ENCODE measurements around the gene CMTM1. TPM values are rescaled to one million over a fixed set of nuclear protein-coding genes. Genes with fewer than 3 reads are reported as not detected.
"Not testable (repeated sequence)": the region's sequence is repeated elsewhere in the genome, so short reads cannot be mapped to it uniquely, and the experiment has no call there.

CMTM1 gene
- total RNA-seq, 2 experiments from 2014 or later, result 13.6 to 15.0 TPM

- POLR2A ChIA-PET, result no interaction called here
- ATAC-seq (no peak), DNase-seq (peak; percentile 37)
- H3K9me3 Mint-ChIP-seq (ENCODE audit: insufficient read depth), result no peaks in the 10 kb centered on the region
- peak overlapping the region; percentile 89 for H3K27ac Mint-ChIP-seq
- CTCF ChIA-PET, result interaction anchor here (0.8 to 4.4 kb wide), 7 partner anchors 9 to 200 kb away, joined by 3 to 48 read pairs (median 8); no protein-coding TSS in a partner anchor
- peak overlapping the region; percentile 82 for H3K4me3 Mint-ChIP-seq
- peaks cover 43% of the 10 kb centered on the region for H3K36me3 Mint-ChIP-seq (ENCODE audit: low read depth)
- H3K27me3 Mint-ChIP-seq (ENCODE audit: low read depth), result no peaks in the 10 kb centered on the region
- peaks cover 46% of the 10 kb centered on the region for H3K4me1 Mint-ChIP-seq (ENCODE audit: low read depth)
Measured at GRCh38 chr16:66605979-66606751, 39.9 kb downstream of the CMTM1 start.

DNA sequence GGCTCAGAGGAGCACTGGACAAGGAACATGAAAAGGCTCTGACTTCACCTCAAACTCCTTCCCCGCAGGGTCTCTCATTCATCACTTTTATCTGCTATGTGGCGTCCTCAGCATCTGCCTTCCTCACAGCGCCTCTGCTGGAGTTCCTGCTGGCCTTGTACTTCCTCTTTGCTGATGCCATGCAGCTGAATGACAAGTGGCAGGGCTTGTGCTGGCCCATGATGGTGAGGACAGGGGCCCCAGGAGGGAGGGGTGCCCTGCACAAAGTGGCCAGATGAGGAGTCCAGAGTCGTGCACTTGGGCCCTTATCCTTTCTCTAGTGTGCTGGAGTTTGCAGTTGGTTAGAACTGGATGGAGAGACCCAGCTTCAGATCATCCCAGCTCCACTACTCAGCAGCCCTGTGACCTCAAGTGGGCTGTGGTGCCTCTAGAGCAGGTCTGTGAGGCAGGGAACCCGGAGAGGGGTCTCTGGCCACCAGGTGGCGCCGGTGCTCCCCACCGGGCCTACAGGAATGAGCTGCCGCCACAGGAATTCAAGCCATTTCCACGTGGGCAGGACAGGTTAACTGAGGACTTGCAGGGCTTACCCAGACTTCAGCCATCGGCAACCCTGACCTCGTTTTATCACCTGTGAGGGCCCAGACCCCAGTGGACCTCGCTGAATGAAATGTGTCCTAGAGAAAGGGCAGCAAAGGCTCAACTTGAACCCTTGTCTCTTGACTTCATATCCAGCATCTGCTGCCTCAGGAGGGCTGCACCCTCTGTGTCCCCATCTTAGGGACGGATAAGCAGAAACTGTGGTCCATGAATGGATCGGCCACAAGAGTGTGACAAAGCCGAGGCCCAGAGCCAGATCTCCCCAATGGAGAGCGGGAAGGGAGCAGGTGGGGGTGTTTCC, 42.3 kb downstream of the CMTM1 start:
- H3K36me3 Mint-ChIP-seq (ENCODE audit: low read depth), result peaks cover 60% of the 10 kb centered on the region
- ATAC-seq (peak; percentile 27), DNase-seq (peak; percentile 85)
- H3K4me3 Mint-ChIP-seq, result no peak overlapping the region
- peak overlapping the region; percentile 79 for H3K27ac Mint-ChIP-seq
- H3K9me3 Mint-ChIP-seq (ENCODE audit: insufficient read depth), result no peaks in the 10 kb centered on the region
- peaks cover 37% of the 10 kb centered on the region for H3K4me1 Mint-ChIP-seq (ENCODE audit: low read depth)
- CTCF ChIA-PET, result interaction anchor here (0.6 to 4.4 kb wide), 51 partner anchors 8 to 318 kb away, joined by 3 to 48 read pairs (median 5); partner anchors contain the start of genes CKLF, CMTM2, CMTM4 and DYNC1LI2
- no peaks in the 10 kb centered on the region for H3K27me3 Mint-ChIP-seq (ENCODE audit: low read depth)
- POLR2A ChIA-PET, result interaction anchor here (0.5 to 2.0 kb wide), 5 partner anchors 10 to 1332 kb away, joined by 3 to 8 read pairs (median 5); partner anchors contain the start of gene CKLF

DNA sequence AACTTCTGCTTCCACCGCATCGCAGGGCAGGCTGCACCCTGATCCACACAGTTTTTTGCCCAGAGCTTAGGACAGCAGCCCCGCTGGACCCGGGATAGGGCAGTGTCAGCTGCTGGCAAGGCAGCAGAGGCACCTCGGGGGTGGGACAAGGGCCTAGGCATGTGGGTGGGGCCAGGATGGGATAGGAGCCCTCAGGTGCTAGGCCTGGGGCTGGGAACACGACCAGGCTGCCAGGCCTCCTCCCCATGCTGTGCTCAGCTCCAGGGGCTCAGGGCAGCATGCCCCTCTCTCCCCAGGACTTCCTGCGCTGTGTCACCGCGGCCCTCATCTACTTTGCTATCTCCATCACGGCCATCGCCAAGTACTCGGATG, 42.9 kb downstream of the CMTM1 start:
- DNase-seq (no peak), ATAC-seq (no peak)
- Mint-ChIP-seq H3K4me1 (ENCODE audit: low read depth) (peaks cover 32% of the 10 kb centered on the region), H3K9me3 (ENCODE audit: insufficient read depth) (no peaks in the 10 kb centered on the region), H3K27me3 (ENCODE audit: low read depth) (no peaks in the 10 kb centered on the region), H3K4me3 (no peak overlapping the region), H3K27ac (no peak overlapping the region), H3K36me3 (ENCODE audit: low read depth) (peaks cover 62% of the 10 kb centered on the region)
- CTCF ChIA-PET, result interaction anchor here (0.6 to 4.4 kb wide), 39 partner anchors 9 to 265 kb away, joined by 3 to 48 read pairs (median 5); partner anchors contain the start of genes CKLF, CMTM2, NAE1 and TK2
- POLR2A ChIA-PET, result interaction anchor here (0.5 to 2.0 kb wide), 4 partner anchors 12 to 1332 kb away, joined by 3 to 8 read pairs (median 6); partner anchors contain the start of gene CKLF

- ATAC-seq (no peak), DNase-seq (no peak)
- Mint-ChIP-seq H3K36me3 (ENCODE audit: low read depth) (peaks cover 62% of the 10 kb centered on the region), H3K27ac (peak overlapping the region; percentile 55), H3K4me3 (no peak overlapping the region), H3K27me3 (ENCODE audit: low read depth) (no peaks in the 10 kb centered on the region), H3K9me3 (ENCODE audit: insufficient read depth) (no peaks in the 10 kb centered on the region), H3K4me1 (ENCODE audit: low read depth) (peaks cover 32% of the 10 kb centered on the region)
- ChIA-PET CTCF (interaction anchor here (3.1 to 4.4 kb wide), 3 partner anchors 41 to 204 kb away, joined by 29 to 48 read pairs (median 36); no protein-coding TSS in a partner anchor), POLR2A (no interaction called here)
Measured at GRCh38 chr16:66610111-66610820, 44.0 kb downstream of the CMTM1 start.

GRCh38 chr16:66611911-66612310, 45.7 kb downstream of the CMTM1 start:
- POLR2A ChIA-PET; H3K9me3 Mint-ChIP-seq (ENCODE audit: insufficient read depth); H3K4me3 Mint-ChIP-seq; ATAC-seq; H3K27ac Mint-ChIP-seq; DNase-seq; H3K27me3 Mint-ChIP-seq (ENCODE audit: low read depth): not testable (repeated sequence)
- CTCF ChIA-PET, result interaction anchor here (0.7 to 1.1 kb wide), 2 partner anchors 12 to 219 kb away, joined by 3 read pairs; partner anchors contain the start of gene NAE1
- Mint-ChIP-seq H3K4me1 (ENCODE audit: low read depth) (peaks cover 21% of the 10 kb centered on the region), H3K36me3 (ENCODE audit: low read depth) (peaks cover 55% of the 10 kb centered on the region)

DNA sequence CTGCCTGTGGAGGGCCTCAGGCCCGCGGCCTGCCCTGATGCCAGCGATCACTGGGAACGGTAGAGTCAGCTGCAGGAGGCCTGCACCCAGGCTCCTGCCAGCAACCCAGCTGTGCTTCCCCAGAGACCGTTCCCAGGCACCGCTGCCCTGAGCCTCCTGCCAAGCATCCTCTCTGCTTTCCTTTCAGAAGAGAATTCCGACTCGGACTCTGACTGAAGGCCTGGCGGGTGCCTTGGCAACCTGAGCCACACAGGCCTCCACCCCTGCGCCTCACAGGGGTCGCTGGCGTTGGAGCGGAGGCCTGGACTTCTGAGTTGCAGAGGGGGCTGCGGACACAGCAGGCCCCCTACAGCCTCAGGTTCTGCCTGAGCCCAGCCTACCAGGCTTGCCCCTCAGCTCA, 46.2 kb downstream of the CMTM1 start:
- H3K36me3 Mint-ChIP-seq (ENCODE audit: low read depth), result peaks cover 51% of the 10 kb centered on the region
- ChIA-PET CTCF (interaction anchor here (1.1 kb wide), 1 partner anchor 218 kb away, joined by 3 read pairs; the partner anchor contains the start of gene NAE1), POLR2A (no interaction called here)

GRCh38 chr16:66614161-66614802, 48.0 kb downstream of the CMTM1 start:
- POLR2A ChIA-PET, result interaction anchor here (0.7 to 0.8 kb wide), 2 partner anchors 58 to 271 kb away, joined by 3 to 4 read pairs; no protein-coding TSS in a partner anchor
- Mint-ChIP-seq H3K9me3 (ENCODE audit: insufficient read depth) (no peaks in the 10 kb centered on the region), H3K36me3 (ENCODE audit: low read depth) (peaks cover 38% of the 10 kb centered on the region), H3K27me3 (ENCODE audit: low read depth) (no peaks in the 10 kb centered on the region), H3K4me3 (no peak overlapping the region), H3K27ac (no peak overlapping the region), H3K4me1 (ENCODE audit: low read depth) (peaks cover 3% of the 10 kb centered on the region)
- no peak for ATAC-seq
- CTCF ChIA-PET, result interaction anchor here (0.6 kb wide), 1 partner anchor 48 kb away, joined by 3 read pairs; no protein-coding TSS in a partner anchor
- no peak for DNase-seq

More for the DNA sequence above, 46.2 kb downstream of the CMTM1 start:
- no peak for ATAC-seq
- Mint-ChIP-seq H3K9me3 (ENCODE audit: insufficient read depth) (no peaks in the 10 kb centered on the region), H3K4me1 (ENCODE audit: low read depth) (peaks cover 16% of the 10 kb centered on the region), H3K27me3 (ENCODE audit: low read depth) (no peaks in the 10 kb centered on the region), H3K27ac (no peak overlapping the region), H3K4me3 (no peak overlapping the region)
- DNase-seq, result no peak

DNA sequence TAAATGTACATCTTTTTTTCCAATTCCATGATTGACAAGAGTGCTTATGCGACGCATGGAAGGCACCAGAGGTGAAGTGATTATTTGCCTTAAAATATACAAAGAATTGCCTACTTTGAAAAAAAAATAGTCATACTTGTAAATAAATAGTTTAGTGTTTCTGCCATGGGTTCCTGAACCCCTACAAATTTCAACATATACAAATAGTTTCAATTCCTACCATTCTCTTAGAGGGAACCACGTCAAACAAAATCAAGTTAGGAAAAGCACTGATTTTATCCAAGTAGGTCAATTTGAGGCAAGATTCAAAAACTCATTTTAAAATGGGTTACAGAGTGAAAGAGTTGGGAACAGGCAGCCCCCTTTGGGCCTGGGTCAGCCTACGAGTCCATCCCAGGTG, 49.9 kb downstream of the CMTM1 start:
- CTCF ChIA-PET, result no interaction called here

DNA sequence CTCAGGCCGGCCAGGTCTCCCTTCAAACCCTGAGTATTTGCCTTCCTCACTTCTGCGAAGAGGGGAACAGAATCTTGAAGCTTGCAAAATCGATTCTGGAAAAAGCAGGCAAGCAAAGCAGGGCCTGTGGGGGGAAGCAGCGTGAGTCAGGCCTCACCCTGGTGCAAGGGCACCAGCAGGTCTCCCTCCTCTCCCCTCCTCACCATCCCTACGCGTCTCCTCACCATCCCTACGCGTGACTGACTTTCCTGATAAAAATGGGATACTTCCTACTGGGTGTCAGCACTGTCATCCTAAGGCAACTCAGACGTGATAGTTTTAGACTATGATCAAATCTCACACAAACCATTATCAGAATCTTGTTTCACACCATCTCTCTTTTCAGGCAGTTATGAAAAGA, 50.4 kb downstream of the CMTM1 start:
- no peak for DNase-seq
- peaks cover 18% of the 10 kb centered on the region for H3K36me3 Mint-ChIP-seq (ENCODE audit: low read depth)
- H3K4me3 Mint-ChIP-seq, result no peak overlapping the region
- CTCF ChIA-PET, result interaction anchor here (1.2 to 4.5 kb wide), 4 partner anchors 9 to 79 kb away, joined by 3 to 33 read pairs (median 10); no protein-coding TSS in a partner anchor
- H3K4me1 Mint-ChIP-seq (ENCODE audit: low read depth), result peaks cover 7% of the 10 kb centered on the region
- H3K27me3 Mint-ChIP-seq (ENCODE audit: low read depth), result no peaks in the 10 kb centered on the region
- no peak for ATAC-seq
- POLR2A ChIA-PET, result no interaction called here
- H3K9me3 Mint-ChIP-seq (ENCODE audit: insufficient read depth), result no peaks in the 10 kb centered on the region
- no peak overlapping the region for H3K27ac Mint-ChIP-seq

More for the DNA sequence above, 49.9 kb downstream of the CMTM1 start:
- Mint-ChIP-seq H3K4me1 (ENCODE audit: low read depth) (peaks cover 7% of the 10 kb centered on the region), H3K4me3 (no peak overlapping the region), H3K9me3 (ENCODE audit: insufficient read depth) (no peaks in the 10 kb centered on the region), H3K27me3 (ENCODE audit: low read depth) (no peaks in the 10 kb centered on the region), H3K36me3 (ENCODE audit: low read depth) (peaks cover 22% of the 10 kb centered on the region), H3K27ac (no peak overlapping the region)
- POLR2A ChIA-PET, result no interaction called here
- DNase-seq (no peak), ATAC-seq (no peak)

DNA sequence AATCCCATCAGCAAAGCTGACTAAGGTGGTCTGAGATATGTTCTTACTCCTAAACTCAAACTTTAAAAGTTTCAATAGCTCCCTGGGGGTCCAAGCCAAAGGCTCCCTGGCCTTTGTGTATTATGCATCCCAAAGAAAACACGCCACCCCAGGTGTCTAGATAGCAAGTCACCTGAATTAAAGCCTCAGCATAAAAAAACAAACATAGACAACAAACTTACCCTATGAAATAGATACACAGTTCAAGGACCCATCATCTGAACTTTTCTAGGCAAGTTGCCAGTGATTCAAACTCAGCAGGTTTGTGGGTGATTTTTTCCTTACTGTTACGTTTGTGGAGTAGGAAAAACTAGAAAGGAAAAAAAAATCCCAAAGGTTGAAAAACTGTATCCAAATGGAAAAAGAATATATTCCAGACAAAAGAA, 50.8 kb downstream of the CMTM1 start:
- peaks cover 7% of the 10 kb centered on the region for H3K4me1 Mint-ChIP-seq (ENCODE audit: low read depth)
- DNase-seq, result no peak
- H3K4me3 Mint-ChIP-seq, result no peak overlapping the region
- no peak for ATAC-seq
- no peak overlapping the region for H3K27ac Mint-ChIP-seq
- H3K27me3 Mint-ChIP-seq (ENCODE audit: low read depth), result no peaks in the 10 kb centered on the region
- POLR2A ChIA-PET, result interaction anchor here (0.6 kb wide), 1 partner anchor 19 kb away, joined by 4 read pairs; no protein-coding TSS in a partner anchor
- CTCF ChIA-PET, result interaction anchor here (1.2 to 4.5 kb wide), 5 partner anchors 9 to 210 kb away, joined by 3 to 33 read pairs (median 5); no protein-coding TSS in a partner anchor
- H3K36me3 Mint-ChIP-seq (ENCODE audit: low read depth), result peaks cover 16% of the 10 kb centered on the region
- H3K9me3 Mint-ChIP-seq (ENCODE audit: insufficient read depth), result no peaks in the 10 kb centered on the region
